HUES64 (cell line): ENCODE data around the gene SFXN2.

Experiments
- H3K27ac ChIP-seq: 2 replicates; pipeline ENCODE4 v1.7.0; 2013; ENCODE audit warnings: low read depth, low read length, inconsistent platforms
- H3K27me3 ChIP-seq: 2 replicates; pipeline ENCODE4 v1.6.1; 2013; ENCODE audit warnings: mild to moderate bottlenecking, low read length; ENCODE audit not compliant: insufficient read depth
- H3K36me3 ChIP-seq: 2 replicates; pipeline ENCODE4 v1.6.1; 2013; ENCODE audit warnings: mild to moderate bottlenecking, low read length; ENCODE audit not compliant: insufficient read depth
- H3K4me1 ChIP-seq: 2 replicates; pipeline ENCODE4 v1.6.1; 2013; ENCODE audit warnings: mild to moderate bottlenecking, low read length, moderate library complexity; ENCODE audit not compliant: insufficient read depth
- H3K4me3 ChIP-seq: 2 replicates; pipeline ENCODE4 v1.5.1; 2013; ENCODE audit warnings: mild to moderate bottlenecking, low read length, moderate library complexity
- H3K9ac ChIP-seq: 2 replicates; pipeline ENCODE4 v1.6.1; 2013; ENCODE audit warnings: mild to moderate bottlenecking, low read depth, low read length
- H3K9me3 ChIP-seq: 2 replicates; pipeline ENCODE4 v1.6.1; 2013; ENCODE audit warnings: low read depth, low read length; ENCODE audit not compliant: insufficient read depth
- WGBS: fragments of 150-250, 120-280 bp; methylation state at CpG from one replicate; pipeline ENCODE4 v1.1.7; 2013; ENCODE audit warnings: missing lambda C conversion rate; 5-methylcytosine and 5-hydroxymethylcytosine counted together

SFXN2 gene

DNA sequence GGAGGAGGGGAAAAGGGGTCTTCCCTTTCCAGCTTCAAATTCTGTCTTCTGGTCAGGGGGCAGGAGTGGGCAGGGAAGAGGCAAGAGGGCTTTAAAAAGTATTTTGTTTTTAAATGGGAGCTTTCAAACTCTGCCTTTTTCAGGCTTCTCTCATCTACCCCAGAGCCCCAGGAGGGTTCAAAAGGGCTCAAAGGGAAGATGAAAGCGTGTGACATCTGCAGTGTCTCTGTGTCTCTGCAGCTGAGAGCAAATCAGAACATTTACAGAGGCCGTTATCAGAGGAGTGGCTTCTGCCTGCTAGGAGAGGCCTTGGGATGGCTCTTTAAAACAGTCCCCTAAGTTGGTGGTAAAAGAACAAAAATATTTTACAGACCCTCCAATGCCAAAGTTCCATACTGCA lies 39.9 kb upstream of the SFXN2 start:
- 24% methylated on average over 2 of the region's 2 CpGs for WGBS
- Histone ChIP-seq H3K9me3 (no peaks in the 10 kb centered on the region), H3K4me1 (peaks cover 75% of the 10 kb centered on the region)

DNA sequence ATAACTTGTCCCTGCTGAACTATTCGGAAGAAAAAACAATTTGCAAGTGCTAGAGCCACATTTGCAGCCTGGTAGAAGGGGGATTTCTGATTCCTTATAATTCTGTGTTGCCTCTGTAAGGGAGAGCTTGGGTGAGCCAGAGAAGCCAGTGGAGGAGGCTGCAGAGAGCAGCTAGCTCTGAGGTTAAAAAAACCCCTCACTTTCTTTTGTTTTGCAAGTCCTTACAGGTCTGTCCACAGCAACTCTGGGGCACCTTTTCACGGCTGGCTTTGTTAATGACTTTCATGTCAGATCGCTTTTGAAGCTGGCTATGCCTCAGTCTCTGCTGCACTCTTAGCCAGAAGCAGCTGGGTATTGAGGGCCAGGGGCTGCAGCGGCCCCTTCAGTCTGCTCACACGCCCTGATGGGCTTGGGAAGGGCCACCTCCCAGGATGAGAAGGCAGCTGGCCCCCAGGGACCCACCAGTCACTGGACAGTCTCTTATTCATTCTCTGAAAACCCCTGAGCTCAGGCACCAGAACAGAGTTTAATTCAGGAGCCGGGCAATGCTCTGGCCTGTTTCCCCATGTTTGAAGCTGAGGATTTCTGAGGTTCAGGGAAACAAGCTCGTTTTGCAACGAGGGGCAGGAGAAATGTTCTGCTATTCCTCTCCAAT lies 39.3 kb upstream of the SFXN2 start:
- Histone ChIP-seq H3K36me3 (no peaks in the 10 kb centered on the region), H3K27ac (peak overlapping the region; percentile 50; the same call in 1 of the 2 replicates), H3K4me1 (peaks cover 74% of the 10 kb centered on the region), H3K9me3 (no peaks in the 10 kb centered on the region), H3K27me3 (no peaks in the 10 kb centered on the region), H3K9ac (no peak overlapping the region), H3K4me3 (no peak overlapping the region)
- 37% methylated on average over 8 of the region's 8 CpGs for WGBS

More for the DNA sequence above, 39.9 kb upstream of the SFXN2 start:
- Histone ChIP-seq H3K9ac (no peak overlapping the region), H3K27ac (peak overlapping the region; percentile 50; the same call in 1 of the 2 replicates), H3K4me3 (peak overlapping the region; percentile 5; the same call in 1 of the 2 replicates), H3K36me3 (no peaks in the 10 kb centered on the region), H3K27me3 (no peaks in the 10 kb centered on the region)

DNA sequence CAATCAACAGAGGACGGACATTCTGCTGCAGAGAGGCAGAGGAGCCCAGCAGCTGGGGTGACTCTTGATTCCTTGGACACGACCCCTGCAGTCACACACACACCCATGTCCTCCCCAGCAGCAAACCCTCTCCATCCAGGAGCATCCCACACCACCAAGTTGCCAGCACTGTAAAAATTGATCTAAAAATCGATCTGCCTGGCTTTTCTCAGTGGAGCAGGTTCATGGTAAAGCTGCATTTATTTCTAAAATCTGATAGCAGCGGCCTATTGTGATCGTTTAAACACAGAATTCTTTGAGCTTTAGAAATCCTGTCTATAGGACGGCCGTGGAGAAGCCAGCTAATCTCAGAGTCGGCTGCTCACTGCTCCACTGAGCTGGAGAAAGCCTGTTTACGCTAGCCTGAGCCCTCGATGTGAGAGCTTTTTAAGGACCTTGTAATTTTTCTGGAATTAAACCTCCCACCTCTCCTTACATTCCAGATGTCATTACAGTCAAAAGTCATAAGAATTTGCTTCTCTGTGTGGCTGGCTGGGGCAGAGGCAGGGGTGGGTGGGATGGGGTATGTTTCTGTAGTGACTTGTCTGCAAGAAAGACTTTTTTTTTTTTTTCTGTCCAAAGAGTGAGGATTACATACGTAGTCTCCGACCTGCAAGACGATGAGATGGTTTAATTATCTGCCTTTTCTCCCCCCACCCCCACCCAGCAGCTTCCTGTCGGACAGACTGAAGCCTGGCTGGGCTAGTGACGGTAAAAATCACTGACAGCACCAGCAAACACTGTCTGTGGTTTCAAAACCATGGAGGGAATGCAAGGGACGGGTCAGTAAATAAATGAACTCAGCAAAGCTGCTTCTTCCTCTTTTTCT lies 38.5 kb upstream of the SFXN2 start:
- peaks cover 66% of the 10 kb centered on the region for H3K4me1 ChIP-seq
- no peaks in the 10 kb centered on the region for H3K27me3 ChIP-seq
- peak overlapping the region; percentile 50; the same call in 1 of the 2 replicates for H3K27ac ChIP-seq
- 49% methylated on average over 16 of the region's 16 CpGs for whole genome bisulfite sequencing
- no peaks in the 10 kb centered on the region for H3K36me3 ChIP-seq
- H3K4me3 ChIP-seq = no peak overlapping the region
- H3K9ac ChIP-seq = no peak overlapping the region; the same call in 1 of the 2 replicates
- H3K9me3 ChIP-seq = no peaks in the 10 kb centered on the region

DNA sequence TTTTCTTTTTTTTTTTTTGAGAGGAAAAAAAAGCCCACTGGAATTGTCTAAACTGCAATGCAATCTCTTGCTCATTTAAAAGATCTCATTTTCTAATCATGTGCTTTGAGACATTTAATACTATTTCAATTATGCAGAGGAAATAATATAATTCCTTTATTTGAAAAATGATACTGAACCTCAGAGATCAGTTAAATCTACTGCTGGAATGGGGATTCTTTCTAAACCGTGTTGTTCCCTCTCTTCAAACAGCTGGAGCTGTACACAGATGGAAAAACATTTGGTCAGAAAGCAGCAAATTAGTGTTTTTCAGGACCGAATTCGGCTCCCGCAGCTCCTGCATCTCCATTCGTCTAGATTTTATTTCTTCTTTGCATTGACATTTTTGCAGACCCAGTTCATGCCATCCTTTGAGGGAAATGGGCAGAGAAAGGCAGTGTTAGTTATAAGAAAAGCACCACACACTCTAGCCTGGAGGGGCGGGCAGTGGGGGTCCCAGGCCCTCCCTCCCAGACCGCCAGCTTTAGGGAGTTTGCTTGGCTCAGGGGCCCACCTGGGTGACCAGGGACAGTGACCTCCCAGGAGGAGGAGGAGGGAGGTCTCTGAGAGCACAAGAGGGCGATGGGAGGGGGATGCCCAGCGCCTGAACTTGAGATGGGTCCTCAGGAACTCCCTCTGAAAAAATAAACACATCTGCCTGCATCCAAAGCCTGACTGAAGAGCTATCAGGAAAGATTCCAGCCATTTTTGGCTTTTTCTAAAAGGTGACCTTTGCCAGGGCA lies 37.7 kb upstream of the SFXN2 start:
- H3K4me1 ChIP-seq = peaks cover 63% of the 10 kb centered on the region
- H3K4me3 ChIP-seq = no peak overlapping the region
- no peaks in the 10 kb centered on the region for H3K9me3 ChIP-seq
- H3K27ac ChIP-seq = no peak overlapping the region
- 76% methylated on average over 9 of the region's 9 CpGs for WGBS
- 0 out of 2 replicates have a peak, but pooled peaks cover 4% of the 10 kb centered on the region for H3K36me3 ChIP-seq
- H3K27me3 ChIP-seq = no peaks in the 10 kb centered on the region
- H3K9ac ChIP-seq = no peak overlapping the region; the same call in 1 of the 2 replicates

DNA sequence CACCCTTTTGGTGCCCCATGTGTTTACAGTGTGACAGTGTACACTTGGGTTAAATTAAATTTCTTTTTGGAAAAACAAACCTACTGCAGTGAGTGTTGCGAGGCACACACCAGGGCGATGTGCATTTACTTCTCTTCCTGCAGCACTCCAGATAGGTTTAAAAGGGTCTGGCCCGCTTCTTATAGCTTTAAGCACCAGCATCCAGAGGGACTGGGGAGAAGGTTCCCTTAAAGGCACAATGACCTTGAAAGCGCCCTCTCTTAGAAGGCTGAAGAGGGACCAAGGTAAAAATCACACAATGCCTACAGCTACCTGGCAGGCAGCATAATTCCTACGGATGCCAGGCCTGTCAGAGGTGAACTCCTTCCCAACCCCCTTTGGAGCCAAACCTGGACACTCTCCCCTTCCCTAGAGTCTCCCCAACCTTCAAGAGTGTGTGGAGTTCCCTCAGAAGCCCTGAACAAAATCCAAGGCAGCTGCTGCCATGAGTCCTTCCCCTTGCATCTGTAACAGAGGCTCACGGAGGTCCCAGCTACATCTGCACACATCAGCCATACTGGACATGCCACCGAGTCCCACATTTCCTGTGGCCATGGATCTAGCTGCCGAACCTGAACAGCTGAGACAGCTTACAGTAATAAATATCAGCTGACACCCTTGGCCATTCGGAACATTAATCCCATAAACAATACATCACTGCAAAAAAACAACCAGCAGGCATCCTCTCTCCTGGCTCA lies 36.9 kb upstream of the SFXN2 start:
- H3K4me1 ChIP-seq = peaks cover 63% of the 10 kb centered on the region
- H3K27me3 ChIP-seq = no peaks in the 10 kb centered on the region
- H3K36me3 ChIP-seq = 0 out of 2 replicates have a peak, but pooled peaks cover 5% of the 10 kb centered on the region
- no peaks in the 10 kb centered on the region for H3K9me3 ChIP-seq
- no peak overlapping the region for H3K4me3 ChIP-seq
- no peak overlapping the region for H3K27ac ChIP-seq
- WGBS = 82% methylated on average over 9 of the region's 9 CpGs
- H3K9ac ChIP-seq = no peak overlapping the region

DNA sequence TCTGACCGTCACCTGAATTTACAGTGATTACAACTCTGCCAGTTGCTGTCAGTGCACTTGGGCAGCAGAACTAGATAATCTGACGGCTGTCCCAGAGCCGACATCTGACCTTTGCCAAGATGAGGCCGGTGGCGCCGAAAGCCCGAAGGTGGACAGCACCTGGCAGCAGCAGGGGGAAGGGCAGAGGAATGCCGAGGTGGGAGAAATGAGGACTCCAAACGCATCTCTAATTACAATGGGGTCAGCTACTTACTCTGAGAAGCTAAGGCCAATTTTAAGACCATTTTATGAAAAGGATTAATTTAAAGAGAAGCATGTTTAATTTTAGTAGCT lies 36.4 kb upstream of the SFXN2 start:
- Histone ChIP-seq H3K36me3 (peaks cover 7% of the 10 kb centered on the region; the same call in 1 of the 2 replicates), H3K9me3 (no peaks in the 10 kb centered on the region), H3K27me3 (no peaks in the 10 kb centered on the region), H3K9ac (no peak overlapping the region), H3K4me1 (peaks cover 63% of the 10 kb centered on the region), H3K4me3 (no peak overlapping the region), H3K27ac (no peak overlapping the region)
- WGBS = 68% methylated on average over 9 of the region's 9 CpGs

DNA sequence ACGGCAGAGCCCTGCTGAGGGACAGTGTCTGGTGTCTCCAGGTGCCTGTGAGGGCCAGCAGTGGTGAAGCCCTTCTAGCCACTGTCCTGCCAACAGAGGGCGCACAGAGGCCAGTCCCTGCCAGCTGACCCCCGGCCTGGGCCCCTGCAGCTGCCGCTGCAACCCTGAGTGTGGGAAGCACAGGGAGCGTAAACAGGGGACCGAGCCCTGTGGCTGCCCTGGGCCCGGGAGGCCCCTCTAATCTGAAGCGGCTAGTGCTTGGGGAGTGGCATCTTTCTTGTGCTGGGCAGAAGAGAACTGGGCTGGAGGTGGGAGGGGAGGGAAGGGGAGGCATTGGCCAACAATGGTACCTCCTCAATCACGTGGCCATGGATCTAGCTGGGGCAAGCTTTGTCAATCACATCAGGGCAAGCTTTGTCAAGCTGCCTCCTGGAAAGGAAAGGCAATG lies 35.6 kb upstream of the SFXN2 start:
- Histone ChIP-seq H3K27me3 (no peaks in the 10 kb centered on the region), H3K4me3 (peak overlapping the region; percentile 31; the same call in 1 of the 2 replicates), H3K36me3 (peaks cover 10% of the 10 kb centered on the region), H3K9me3 (no peaks in the 10 kb centered on the region), H3K27ac (peak overlapping the region; percentile 53; the same call in 1 of the 2 replicates), H3K4me1 (peaks cover 55% of the 10 kb centered on the region), H3K9ac (peak overlapping the region; percentile 32; the same call in 1 of the 2 replicates)
- WGBS = 12% methylated on average over 9 of the region's 9 CpGs

DNA sequence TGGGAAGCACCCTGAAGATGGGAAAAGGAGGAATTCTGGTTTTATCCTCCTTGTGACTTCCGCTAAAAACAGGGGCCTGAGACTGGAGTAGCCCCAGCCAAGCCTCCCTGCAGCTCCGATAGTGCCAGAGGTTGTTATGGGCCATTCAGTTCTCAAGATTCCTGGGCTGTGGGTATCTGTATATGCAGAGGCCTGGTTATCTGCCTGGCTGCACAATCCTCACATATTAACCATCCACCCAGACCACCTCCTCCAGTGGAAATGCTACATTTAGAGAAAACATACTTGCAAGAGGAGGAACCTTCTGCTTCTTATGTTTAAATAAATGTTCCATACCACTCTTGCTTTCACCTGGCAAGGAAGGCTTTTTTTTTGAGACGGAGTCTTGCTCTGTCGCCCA lies 34.8 kb upstream of the SFXN2 start:
- Histone ChIP-seq H3K9ac (no peak overlapping the region), H3K27ac (0 out of 2 replicates have a peak overlapping the region, but pooled peaks have one; percentile 53), H3K36me3 (peaks cover 14% of the 10 kb centered on the region), H3K27me3 (no peaks in the 10 kb centered on the region), H3K4me1 (peaks cover 48% of the 10 kb centered on the region), H3K9me3 (no peaks in the 10 kb centered on the region), H3K4me3 (no peak overlapping the region)
- 93% methylated on average over 4 of the region's 4 CpGs for WGBS

DNA sequence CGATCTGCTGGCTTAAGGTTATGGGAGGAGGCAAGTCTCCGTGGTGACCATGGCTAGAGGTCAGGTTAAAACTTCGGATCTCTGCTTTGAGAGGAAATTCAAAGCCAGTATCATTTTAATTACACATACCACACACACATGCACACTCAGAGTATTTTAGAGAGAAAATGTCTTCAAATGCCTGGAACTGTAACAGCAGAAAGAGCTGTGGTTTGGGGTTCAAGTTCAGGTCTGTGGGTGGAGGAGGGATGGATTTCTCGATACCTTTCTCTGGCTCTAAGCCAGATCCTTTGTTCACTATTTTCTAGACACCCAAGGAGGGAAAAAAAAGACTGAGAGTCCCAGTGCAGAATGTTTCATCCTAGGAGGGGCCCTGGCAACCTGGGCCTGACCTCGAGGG lies 32.7 kb upstream of the SFXN2 start:
- peaks cover 27% of the 10 kb centered on the region for H3K4me1 ChIP-seq
- WGBS = 94% methylated on average over 4 of the region's 5 CpGs
- H3K27ac ChIP-seq = no peak overlapping the region
- no peak overlapping the region for H3K4me3 ChIP-seq
- peaks cover 22% of the 10 kb centered on the region for H3K36me3 ChIP-seq
- H3K9me3 ChIP-seq = no peaks in the 10 kb centered on the region
- no peak overlapping the region for H3K9ac ChIP-seq
- H3K27me3 ChIP-seq = no peaks in the 10 kb centered on the region

DNA sequence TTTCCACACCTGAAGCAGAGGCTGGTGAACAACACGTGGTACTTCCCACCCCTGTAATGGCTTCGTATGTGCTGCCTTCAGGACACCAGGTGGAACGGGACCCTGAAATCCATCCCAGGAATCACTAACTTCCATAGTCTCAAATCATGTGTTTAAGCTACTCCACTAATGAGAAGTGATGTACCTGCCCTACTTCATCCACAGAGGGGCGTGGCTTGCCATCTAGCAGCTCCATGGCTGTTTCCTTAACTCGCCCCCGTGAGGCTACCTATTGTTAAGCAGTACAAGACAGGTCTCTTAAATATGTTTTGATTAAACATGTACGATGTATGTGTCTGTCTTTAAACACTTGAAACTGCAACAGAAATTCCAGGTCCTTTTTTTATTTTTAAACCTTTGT lies 32.0 kb upstream of the SFXN2 start:
- H3K27me3 ChIP-seq = no peaks in the 10 kb centered on the region
- no peak overlapping the region for H3K4me3 ChIP-seq
- no peak overlapping the region for H3K27ac ChIP-seq
- peaks cover 19% of the 10 kb centered on the region for H3K4me1 ChIP-seq
- H3K9ac ChIP-seq = no peak overlapping the region
- WGBS = 89% methylated on average over 7 of the region's 7 CpGs
- H3K9me3 ChIP-seq = no peaks in the 10 kb centered on the region
- peaks cover 22% of the 10 kb centered on the region for H3K36me3 ChIP-seq
